Hepatocyte (in vitro differentiated cells): ENCODE data around the gene C4orf50.

Source experiments
- EZH2 ChIP-seq: fragments of 200-600 bp; sonication (generic); IDR thresholded peaks from 2 replicates; pipeline ENCODE4 v1.6.1; 2016; ENCODE audit warnings: antibody characterized with exemption, mild to moderate bottlenecking, borderline replicate concordance
- EZH2phosphoT487 ChIP-seq: fragments of 200-600 bp; sonication (generic); IDR thresholded peaks from one replicate; pipeline ENCODE4 v1.6.1; 2018; ENCODE audit warnings: antibody characterized with exemption, mild to moderate bottlenecking, low read depth, moderate library complexity; ENCODE audit not compliant: unreplicated experiment, severe bottlenecking
- TF ChIP-seq, protein P1 (sequence below): fragments of 200-600 bp; sonication (generic); IDR thresholded peaks from 2 replicates; pipeline ENCODE4 v1.5.1; 2016; ENCODE audit warnings: antibody characterized with exemption, mild to moderate bottlenecking; ENCODE audit not compliant: poor library complexity

DNA sequence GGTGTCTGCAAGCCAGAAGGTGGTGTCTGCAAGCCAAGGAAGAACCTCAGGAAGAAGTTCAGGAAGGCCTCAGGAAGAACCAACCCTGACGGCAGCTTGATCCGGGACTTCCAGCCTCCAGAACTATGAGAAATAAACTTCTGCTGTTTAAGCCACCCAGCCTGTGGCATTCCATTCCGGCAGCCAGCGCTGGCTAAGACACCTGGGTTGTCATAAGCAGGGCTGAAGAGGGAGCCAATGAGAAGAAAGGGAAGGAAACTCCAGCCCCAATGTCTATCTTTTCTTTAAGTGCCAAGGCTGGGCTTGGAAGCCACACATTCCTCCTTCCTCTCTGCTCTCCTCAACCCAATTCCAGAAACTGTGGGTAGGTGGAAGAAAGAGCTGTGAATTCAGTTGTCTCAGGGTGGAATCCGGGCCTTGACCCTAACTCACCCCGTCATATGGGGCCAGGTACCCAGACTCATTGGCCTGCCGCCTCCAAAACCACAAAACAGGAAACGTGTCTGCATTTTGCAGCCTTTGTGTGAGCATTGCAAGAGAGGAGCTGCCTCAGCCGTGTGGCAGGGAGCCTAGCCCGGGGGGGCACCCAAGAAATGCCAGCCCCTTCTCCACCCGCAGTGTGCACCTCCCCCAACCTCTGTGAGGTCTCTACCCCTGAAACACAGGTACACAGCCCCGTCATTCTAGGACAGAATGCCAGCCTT lies 152.2 kb downstream of the C4orf50 start:
- TF ChIP-seq EZH2 (no peak), EZH2phosphoT487 (no peak)
- TF ChIP-seq, protein P1, sequence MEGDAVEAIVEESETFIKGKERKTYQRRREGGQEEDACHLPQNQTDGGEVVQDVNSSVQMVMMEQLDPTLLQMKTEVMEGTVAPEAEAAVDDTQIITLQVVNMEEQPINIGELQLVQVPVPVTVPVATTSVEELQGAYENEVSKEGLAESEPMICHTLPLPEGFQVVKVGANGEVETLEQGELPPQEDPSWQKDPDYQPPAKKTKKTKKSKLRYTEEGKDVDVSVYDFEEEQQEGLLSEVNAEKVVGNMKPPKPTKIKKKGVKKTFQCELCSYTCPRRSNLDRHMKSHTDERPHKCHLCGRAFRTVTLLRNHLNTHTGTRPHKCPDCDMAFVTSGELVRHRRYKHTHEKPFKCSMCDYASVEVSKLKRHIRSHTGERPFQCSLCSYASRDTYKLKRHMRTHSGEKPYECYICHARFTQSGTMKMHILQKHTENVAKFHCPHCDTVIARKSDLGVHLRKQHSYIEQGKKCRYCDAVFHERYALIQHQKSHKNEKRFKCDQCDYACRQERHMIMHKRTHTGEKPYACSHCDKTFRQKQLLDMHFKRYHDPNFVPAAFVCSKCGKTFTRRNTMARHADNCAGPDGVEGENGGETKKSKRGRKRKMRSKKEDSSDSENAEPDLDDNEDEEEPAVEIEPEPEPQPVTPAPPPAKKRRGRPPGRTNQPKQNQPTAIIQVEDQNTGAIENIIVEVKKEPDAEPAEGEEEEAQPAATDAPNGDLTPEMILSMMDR, result no peak
